ENCODE measurements around the gene SRSF7.
"Not testable (repeated sequence)": the region's sequence is repeated elsewhere in the genome, so short reads cannot be mapped to it uniquely, and the experiment has no call there.

The SRSF7 gene

GRCh38 chr2:38751596-38752410, 642 bp upstream of the SRSF7 start:
- no peak for DNase-seq

- peak; percentile 61 for DNase-seq
Measured at GRCh38 chr2:38750011-38750890, 910 bp downstream of the SRSF7 start.

DNA sequence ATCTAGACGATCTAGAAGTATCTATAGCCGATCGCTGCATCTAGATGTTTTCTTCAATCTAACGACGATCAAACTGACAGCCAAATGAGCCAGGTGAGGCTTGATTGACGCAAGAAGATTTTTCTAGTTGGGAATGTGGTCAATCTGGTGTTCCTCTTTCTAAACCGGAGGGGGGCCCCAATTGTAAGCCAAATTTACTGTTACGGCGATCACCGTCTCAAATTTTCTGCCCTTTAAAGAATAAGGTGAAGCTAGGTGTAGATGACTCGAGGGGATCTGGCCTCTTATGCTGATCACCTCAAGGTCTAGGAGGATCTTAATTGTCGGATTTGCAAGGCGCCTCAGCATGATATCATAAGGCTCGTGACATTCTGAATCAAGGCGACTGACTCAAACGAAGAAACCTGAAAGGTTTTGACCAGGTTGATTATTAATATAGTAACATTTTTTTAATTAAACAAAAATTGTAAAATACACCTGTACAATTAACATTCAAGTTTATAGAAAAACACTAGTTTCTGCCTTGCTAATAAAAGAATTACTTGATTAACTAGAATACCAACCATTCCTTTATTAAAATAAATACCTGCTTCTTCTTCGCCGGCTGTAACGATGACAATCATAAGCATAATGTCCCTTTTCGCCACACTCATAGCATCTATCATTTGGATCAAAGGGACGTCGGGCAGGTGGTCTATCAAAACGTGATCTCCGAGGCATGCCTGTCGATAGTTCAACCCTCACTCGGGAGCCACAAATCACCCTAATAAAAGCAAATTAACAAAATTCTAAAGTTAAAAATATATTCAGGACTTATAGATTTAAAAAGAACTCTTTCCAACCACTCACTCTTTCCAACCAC, 2.0 kb downstream of the SRSF7 start:
- DNase-seq = no peak

- no peak for DNase-seq
Measured at GRCh38 chr2:38748391-38748790, 2.8 kb downstream of the SRSF7 start.

DNA sequence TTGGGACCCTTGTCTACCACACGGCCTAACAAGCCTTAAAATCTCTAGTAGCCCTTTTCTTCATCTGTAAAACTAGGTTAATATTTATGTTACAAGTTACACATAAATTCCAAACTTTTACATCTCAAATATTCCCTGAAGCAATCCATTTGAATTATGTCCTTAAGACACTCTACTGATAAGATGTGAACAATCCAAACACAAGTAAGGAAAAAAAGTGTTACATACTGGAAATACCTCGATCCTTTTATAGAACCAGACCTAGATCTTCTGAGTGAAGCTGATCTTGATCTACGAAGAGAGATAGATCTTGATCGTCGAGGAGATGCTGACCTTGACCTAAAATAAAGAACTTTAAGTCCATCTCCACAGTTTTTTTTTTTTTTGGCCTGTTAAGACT, 3.3 kb downstream of the SRSF7 start:
- DNase-seq = no peak

GRCh38 chr2:38747007-38747424, 4.1 kb downstream of the SRSF7 start:
- no peak for DNase-seq

- DNase-seq = no peak
Measured at GRCh38 chr2:38745267-38745666, 5.9 kb downstream of the SRSF7 start.

GRCh38 chr2:38744399-38744780, 6.8 kb downstream of the SRSF7 start:
- DNase-seq = no peak

GRCh38 chr2:38743672-38744398, 7.3 kb downstream of the SRSF7 start:
- DNase-seq = no peak

GRCh38 chr2:38742797-38743559, 8.2 kb downstream of the SRSF7 start:
- no peak for DNase-seq

- peak; percentile 68 for DNase-seq
Measured at GRCh38 chr2:38740851-38741731, 10.1 kb downstream of the SRSF7 start.

DNA sequence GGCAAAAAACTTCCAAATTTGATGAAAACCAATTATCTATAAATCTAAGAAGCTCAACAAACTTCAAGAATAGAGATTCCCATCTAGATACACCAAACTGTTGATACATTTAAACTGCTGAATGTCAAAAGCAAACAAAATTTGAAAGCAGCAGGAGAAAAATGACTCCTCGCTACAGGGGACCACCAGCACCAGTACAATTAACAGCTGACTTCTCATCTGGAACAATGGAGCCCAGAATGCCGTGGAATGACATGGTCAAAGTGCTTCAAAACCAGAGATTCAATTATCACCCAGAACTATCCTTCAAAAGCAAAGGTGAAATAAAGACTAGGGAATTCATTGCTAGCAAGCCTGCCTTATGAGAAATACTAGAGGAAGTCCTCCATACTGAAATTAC, 11.6 kb downstream of the SRSF7 start:
- no peak for DNase-seq

- no peak for DNase-seq
Measured at GRCh38 chr2:38737925-38738324, 13.2 kb downstream of the SRSF7 start.

DNA sequence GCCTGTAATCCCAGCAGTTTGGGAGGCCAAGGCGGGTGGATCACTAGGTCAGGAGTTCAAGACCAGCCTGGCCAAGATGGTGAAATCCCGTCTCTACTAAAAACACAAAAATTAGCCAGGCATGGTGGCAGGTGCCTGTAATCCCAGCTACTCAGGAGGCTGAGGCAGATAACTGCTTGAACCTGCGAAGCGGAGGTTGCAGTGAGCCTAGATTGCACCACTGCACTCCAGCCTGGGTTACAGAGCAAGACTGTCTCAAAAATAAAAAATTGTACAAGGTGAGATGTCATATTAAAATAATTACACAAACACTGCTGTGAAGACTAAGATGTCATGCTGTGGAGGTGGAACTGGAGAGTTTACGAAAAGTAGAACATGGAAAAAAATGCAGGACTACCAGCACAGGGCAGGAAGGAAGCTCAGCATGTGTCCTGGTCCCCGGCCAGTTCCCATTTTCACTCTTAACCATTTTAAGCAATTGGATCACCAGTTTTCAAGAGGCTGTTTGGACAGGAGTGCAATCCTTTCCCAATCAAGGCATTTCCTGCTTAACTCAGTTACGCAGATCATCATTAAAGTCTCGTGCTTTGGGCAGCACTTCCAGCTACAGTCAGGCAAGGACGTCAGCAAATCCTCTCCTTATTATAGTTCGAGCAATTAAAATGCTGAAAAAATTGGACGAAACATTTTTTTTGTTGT, 14.0 kb downstream of the SRSF7 start:
- DNase-seq = not testable (repeated sequence)

DNA sequence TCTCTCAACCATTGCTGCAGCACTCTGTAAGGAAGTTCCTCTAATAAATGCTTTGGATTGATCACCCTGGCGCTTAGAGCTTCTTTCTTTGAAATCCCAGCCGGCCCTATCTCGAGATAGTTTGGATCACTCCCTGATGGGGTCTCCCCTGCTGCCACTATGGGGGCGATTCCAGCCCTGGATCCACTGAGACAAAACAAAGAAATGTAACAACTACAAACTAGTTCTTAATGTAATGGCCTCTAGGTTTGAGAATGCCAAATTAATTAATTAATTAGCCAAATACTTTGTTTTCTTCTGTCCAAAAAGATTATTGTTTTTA, 15.2 kb downstream of the SRSF7 start:
- no peak for DNase-seq

- no peak for DNase-seq
Measured at GRCh38 chr2:38734299-38735058, 16.7 kb downstream of the SRSF7 start.

DNA sequence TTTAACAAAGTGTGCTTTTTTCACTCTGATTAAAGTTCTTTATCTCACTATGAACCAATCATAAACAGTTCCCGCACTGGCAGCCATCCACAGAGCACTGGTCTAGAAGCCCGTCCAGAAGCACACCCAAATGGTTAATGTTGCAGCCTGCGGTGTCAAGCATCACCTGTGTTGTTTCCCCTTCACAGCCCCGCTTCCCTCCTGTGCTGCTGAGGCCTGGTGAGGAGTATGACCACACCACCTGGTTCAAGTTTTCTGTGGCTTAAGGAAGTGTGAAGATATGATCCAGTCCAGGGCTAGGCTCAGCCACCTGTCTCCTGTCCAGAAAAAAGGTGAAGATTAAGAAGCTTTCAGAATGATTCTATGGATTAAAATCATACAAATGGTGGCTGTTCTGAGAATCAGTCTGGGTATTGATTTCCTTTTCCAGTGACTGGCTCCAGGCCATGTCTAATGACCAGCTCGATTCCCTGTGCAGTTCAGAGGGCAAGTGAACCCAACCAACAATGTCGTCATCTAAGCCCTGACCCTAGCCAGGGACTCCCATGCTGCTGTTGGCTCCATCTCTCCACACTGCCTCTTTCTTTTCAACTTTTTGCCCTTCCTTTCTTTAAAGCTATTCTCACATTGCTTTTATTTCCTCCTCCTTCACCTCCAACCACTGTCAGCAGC, 17.7 kb downstream of the SRSF7 start:
- no peak for DNase-seq

GRCh38 chr2:38731684-38732221, 19.4 kb downstream of the SRSF7 start:
- no peak for DNase-seq

Data from hematopoietic multipotent progenitor cell treated with erythropoietin and hydrocortisone succinate and interleukin-3 and kit ligand, for 8 days (in vitro differentiated cells).